Lower lobe of right lung (tissue), 2 donors: ENCODE measurements around the gene OSBPL9. TPM values are rescaled to one million over a fixed set of nuclear protein-coding genes. Genes with fewer than 3 reads are reported as not detected.
"Not testable (repeated sequence)": the region's sequence is repeated elsewhere in the genome, so short reads cannot be mapped to it uniquely, and the experiment has no call there.

ENCODE experiments used
- ATAC-seq, 2 donors: fragments of 200-7000 bp; cut with Tn5 transposase; one replicate each; pipeline ENCODE4 v1.9.1; 2020 to 2022; ENCODE audit warnings: mild to moderate bottlenecking in 2 of 2, moderate library complexity in 2 of 2
- DNase-seq: peaks from one replicate; pipeline ENCODE4 v3.0.0-alpha.2; 2020
- H3K27ac ChIP-seq: fragments of 200-600 bp; one replicate; pipeline ENCODE4 v1.8.0; 2022
- H3K27me3 ChIP-seq: fragments of 200-600 bp; one replicate; pipeline ENCODE4 v1.8.0; 2022; ENCODE audit warnings: low read depth
- H3K36me3 ChIP-seq: fragments of 200-600 bp; one replicate; pipeline ENCODE4 v1.8.0; 2022; ENCODE audit warnings: mild to moderate bottlenecking
- H3K4me1 ChIP-seq: fragments of 200-600 bp; one replicate; pipeline ENCODE4 v1.8.0; 2022
- H3K4me3 ChIP-seq: fragments of 200-600 bp; one replicate; pipeline ENCODE4 v1.8.0; 2022; ENCODE audit warnings: mild to moderate bottlenecking
- H3K9me3 ChIP-seq: fragments of 200-600 bp; one replicate; pipeline ENCODE4 v1.8.0; 2022
- CTCF ChIP-seq: fragments of 200-600 bp; IDR thresholded peaks from one replicate; pipeline ENCODE4 v1.8.0; 2022; ENCODE audit warnings: antibody characterized with exemption, mild to moderate bottlenecking
- intact Hi-C: fragments of 100-400 bp; cut with DNase I; formaldehyde crosslinking; loops from one replicate; pipeline ENCODE4 v1.11.0; 2022
- total RNA-seq: library from RNA; stranded (reverse); fragmentation: NEBNext Ultra II Directional; extraction: Animal tissue kit (Norgen Biotek cat#: 25700); gene quantifications from one replicate; pipeline ENCODE4 v1.2.1, GENCODE V29; 2021
- donor health status: DM: no; HTN: yes; CAD: no; lungs with severe emphysema.

OSBPL9 gene
- total RNA-seq, 1 donor from 2014 or later = 65.4 TPM

- no peaks in the 10 kb centered on the region for H3K27me3 ChIP-seq
- H3K36me3 ChIP-seq = no peaks in the 10 kb centered on the region
- ATAC-seq = no peak
- H3K9me3 ChIP-seq = no peaks in the 10 kb centered on the region
- H3K4me1 ChIP-seq = peaks cover 58% of the 10 kb centered on the region
- no peak overlapping the region for H3K27ac ChIP-seq
- TF ChIP-seq CTCF = no peak
- no peak for DNase-seq
- intact Hi-C loops = no loop called here
- H3K4me3 ChIP-seq = no peak overlapping the region
These were observed 115.1 kb downstream of the OSBPL9 start for GRCh38 chr1:51731998-51732397.

GRCh38 chr1:51732701-51733425 is 116.0 kb downstream of the OSBPL9 start:
- intact Hi-C loops = no loop called here
- H3K4me1 ChIP-seq = peaks cover 63% of the 10 kb centered on the region
- no peak for TF ChIP-seq CTCF
- H3K36me3 ChIP-seq = no peaks in the 10 kb centered on the region
- ATAC-seq (no peak), DNase-seq (no peak)
- no peaks in the 10 kb centered on the region for H3K9me3 ChIP-seq
- H3K27me3 ChIP-seq = no peaks in the 10 kb centered on the region
- H3K4me3 ChIP-seq = no peak overlapping the region
- no peak overlapping the region for H3K27ac ChIP-seq

DNA sequence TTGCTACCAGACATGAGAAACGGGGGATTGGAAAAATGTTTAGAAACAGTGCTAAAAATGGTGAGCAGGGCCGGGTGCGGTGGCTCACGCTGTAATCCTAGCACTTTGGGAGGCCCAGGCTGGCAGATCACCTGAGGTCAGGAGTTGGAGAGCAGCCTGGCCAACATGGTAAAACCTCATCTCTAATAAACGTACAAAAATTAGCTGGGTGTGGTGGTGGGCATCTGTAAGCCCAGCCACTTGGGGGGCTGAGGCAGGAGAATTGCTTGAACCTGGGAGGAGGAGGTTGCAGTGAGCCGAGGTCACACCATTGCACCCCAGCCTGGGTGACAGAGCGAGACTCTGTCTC is 116.5 kb downstream of the OSBPL9 start:
- H3K27me3 ChIP-seq, H3K9me3 ChIP-seq, H3K27ac ChIP-seq, H3K4me3 ChIP-seq, ATAC-seq, DNase-seq, H3K36me3 ChIP-seq, intact Hi-C loops: not testable (repeated sequence)
- H3K4me1 ChIP-seq = peaks cover 64% of the 10 kb centered on the region

- no peak for TF ChIP-seq CTCF
- peaks cover 58% of the 10 kb centered on the region for H3K4me1 ChIP-seq
- no peak for ATAC-seq
- H3K27me3 ChIP-seq = no peaks in the 10 kb centered on the region
- intact Hi-C loops = no loop called here
- no peak for DNase-seq
- no peaks in the 10 kb centered on the region for H3K36me3 ChIP-seq
- H3K9me3 ChIP-seq = no peaks in the 10 kb centered on the region
- H3K27ac ChIP-seq = no peak overlapping the region
- H3K4me3 ChIP-seq = no peak overlapping the region
These were observed 117.1 kb downstream of the OSBPL9 start for GRCh38 chr1:51733793-51734522.

DNA sequence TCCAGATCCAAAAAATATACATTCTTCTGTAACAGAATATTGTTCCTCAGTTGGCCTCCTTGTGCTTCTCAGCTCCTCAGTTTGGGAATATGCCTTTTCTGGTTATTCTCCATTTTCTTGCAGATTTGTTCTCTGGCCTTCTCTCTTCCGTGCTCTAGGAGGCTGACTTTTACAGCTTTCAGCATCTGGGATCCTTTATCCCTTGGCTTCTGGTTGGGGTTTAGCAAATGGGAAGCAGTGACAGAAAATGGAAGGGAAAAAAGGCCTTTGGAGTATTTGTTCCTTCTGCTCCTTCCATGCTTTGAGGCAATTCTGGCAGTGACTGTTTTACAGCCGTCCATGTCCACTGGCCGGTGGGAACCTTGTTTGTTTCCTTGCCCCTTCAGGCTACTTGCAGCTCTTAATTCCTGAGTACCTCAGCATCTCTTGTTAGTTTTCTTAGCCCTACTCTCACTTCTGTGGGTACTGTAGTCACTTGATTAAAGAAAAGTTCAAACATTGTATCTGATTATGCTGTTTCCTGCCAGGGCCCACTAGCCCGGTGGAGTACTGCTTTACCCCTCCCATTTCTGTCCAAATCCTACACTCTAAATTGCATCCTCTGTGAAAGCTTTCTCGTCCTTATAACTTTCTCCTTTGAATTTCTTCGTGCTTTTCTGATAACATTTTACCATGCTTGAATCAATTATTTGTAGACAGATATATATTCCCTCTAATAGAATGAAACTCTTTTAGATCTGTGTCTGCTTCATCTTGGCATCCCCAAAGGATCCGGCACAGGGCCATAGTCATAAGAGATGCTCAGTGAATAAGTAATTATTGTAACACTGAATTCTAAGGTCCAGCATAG is 118.2 kb downstream of the OSBPL9 start:
- Histone ChIP-seq H3K4me1 (peaks cover 56% of the 10 kb centered on the region), H3K36me3 (no peaks in the 10 kb centered on the region), H3K27ac (peak overlapping the region; percentile 18), H3K9me3 (no peaks in the 10 kb centered on the region), H3K27me3 (no peaks in the 10 kb centered on the region), H3K4me3 (no peak overlapping the region)
- intact Hi-C loops = no loop called here
- ATAC-seq (peak; percentile 47 to 68), DNase-seq (no peak)
- no peak for TF ChIP-seq CTCF
